ENCODE results near the gene MEF2A. TPM values are rescaled to one million over a fixed set of nuclear protein-coding genes. Genes with fewer than 3 reads are reported as not detected.

Gene MEF2A
- total RNA-seq, 3 donors from 2014 or later = 33.5 to 61.7 (median 34.7) TPM

DNA sequence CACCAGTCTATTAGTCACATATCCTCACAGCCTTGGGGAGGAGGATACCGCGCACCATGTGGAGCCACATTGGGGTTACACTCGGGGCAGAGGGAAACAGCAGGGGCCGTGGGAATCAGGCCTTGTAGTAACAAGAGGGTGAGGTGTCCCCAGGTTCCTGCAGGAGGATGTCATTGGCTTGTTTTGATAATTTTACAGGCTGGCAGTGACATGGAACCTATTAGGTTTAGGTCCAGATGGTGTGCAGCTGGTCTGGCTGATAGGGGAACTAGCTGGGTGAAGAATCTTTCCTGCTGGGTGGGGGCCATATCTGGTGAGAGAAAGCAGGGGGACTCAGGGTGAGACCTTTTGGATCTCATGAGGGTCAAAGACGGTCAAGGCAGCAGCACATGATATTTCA is 9.8 kb upstream of the MEF2A start:
- intact Hi-C loops (cut with DNase I, micrococcal nuclease) = no loop called here
- no peaks in the 10 kb centered on the region for H3K9me3 ChIP-seq

DNA sequence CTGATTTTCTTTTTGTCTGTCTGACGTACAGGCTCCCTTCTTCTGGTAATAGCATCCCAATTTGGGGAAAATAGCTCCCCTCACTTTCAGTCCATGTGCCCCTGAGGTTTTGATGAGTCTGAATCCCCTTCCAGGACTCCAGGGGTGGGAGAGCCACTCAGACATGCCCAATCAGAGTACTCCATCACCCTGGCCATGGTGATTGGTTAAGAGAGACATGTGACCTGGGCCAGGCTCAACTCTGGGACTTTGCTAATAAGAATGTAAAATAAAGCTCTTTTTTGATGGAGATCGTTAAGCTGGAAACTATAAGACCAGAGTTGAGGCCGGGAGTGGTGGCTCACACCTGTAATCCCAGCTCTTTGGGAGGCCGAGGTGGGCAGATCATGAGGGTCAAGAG is 9.2 kb upstream of the MEF2A start:
- intact Hi-C loops (cut with DNase I, micrococcal nuclease) = no loop called here
- TF ChIP-seq, protein P1, sequence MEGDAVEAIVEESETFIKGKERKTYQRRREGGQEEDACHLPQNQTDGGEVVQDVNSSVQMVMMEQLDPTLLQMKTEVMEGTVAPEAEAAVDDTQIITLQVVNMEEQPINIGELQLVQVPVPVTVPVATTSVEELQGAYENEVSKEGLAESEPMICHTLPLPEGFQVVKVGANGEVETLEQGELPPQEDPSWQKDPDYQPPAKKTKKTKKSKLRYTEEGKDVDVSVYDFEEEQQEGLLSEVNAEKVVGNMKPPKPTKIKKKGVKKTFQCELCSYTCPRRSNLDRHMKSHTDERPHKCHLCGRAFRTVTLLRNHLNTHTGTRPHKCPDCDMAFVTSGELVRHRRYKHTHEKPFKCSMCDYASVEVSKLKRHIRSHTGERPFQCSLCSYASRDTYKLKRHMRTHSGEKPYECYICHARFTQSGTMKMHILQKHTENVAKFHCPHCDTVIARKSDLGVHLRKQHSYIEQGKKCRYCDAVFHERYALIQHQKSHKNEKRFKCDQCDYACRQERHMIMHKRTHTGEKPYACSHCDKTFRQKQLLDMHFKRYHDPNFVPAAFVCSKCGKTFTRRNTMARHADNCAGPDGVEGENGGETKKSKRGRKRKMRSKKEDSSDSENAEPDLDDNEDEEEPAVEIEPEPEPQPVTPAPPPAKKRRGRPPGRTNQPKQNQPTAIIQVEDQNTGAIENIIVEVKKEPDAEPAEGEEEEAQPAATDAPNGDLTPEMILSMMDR (IDR thresholded peaks at IDR 0.05) = no peak
- ATAC-seq = no peak
- H3K9me3 ChIP-seq = no peaks in the 10 kb centered on the region
- H3K4me1 ChIP-seq (ENCODE audit: low read depth) = no peaks in the 10 kb centered on the region
- no peak overlapping the region for H3K4me3 ChIP-seq
- H3K36me3 ChIP-seq (ENCODE audit: low read depth) = no peaks in the 10 kb centered on the region
- no peak for DNase-seq

More for the DNA sequence above, 9.8 kb upstream of the MEF2A start:
- ATAC-seq (no peak), DNase-seq (no peak)
- Histone ChIP-seq H3K36me3 (ENCODE audit: low read depth) (no peaks in the 10 kb centered on the region), H3K4me1 (ENCODE audit: low read depth) (no peaks in the 10 kb centered on the region), H3K4me3 (no peak overlapping the region)
- TF ChIP-seq, protein P1 (IDR thresholded peaks at IDR 0.05) = no peak

DNA sequence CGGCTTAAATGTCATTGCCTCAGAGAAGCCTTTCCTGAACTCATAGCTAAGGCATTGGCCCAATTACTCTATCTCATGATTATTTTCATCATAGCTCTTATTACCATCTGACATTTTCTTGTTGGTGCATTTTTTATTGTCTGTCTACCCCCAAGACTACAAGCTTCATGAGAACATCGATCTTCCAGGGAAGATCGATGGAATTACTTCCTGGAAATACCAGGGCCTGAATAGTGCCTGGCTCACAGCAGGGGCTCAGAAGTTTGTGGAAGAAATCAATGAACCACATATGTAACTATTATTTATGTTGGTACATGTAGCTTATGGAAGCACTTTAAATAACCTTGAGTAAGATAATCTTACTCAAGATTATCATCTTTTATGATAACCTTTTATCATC is 7.7 kb upstream of the MEF2A start:
- Histone ChIP-seq H3K9me3 (no peaks in the 10 kb centered on the region), H3K4me3 (no peak overlapping the region), H3K4me1 (ENCODE audit: low read depth) (no peaks in the 10 kb centered on the region), H3K36me3 (ENCODE audit: low read depth) (no peaks in the 10 kb centered on the region)
- ATAC-seq (no peak), DNase-seq (no peak)
- TF ChIP-seq, protein P1 (IDR thresholded peaks at IDR 0.05) = no peak
- intact Hi-C loops (cut with DNase I, micrococcal nuclease) = no loop called here

DNA sequence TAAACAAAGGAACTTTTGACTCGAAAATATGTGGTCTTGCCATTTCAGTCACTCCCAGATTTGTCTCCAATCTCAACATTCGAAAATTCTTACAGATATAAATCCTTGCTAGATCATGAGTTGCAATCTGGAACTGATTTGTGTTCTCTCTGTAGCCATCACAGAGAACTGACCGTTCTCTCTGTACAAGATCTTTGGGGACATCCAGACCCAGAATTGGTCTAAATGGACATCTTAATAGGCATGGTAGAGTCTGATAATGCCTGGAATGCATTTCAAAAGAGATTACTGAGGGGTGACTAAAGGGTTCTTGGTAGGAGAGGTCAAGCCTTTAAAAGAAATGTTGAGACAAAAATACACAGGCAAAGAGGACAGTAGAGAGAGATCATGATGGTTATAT is 7.2 kb upstream of the MEF2A start:
- Histone ChIP-seq H3K36me3 (ENCODE audit: low read depth) (no peaks in the 10 kb centered on the region), H3K4me1 (ENCODE audit: low read depth) (no peaks in the 10 kb centered on the region), H3K4me3 (no peak overlapping the region), H3K9me3 (no peaks in the 10 kb centered on the region)
- ATAC-seq (no peak), DNase-seq (no peak)
- TF ChIP-seq, protein P1 (IDR thresholded peaks at IDR 0.05) = no peak
- intact Hi-C loops (cut with DNase I, micrococcal nuclease) = no loop called here

DNA sequence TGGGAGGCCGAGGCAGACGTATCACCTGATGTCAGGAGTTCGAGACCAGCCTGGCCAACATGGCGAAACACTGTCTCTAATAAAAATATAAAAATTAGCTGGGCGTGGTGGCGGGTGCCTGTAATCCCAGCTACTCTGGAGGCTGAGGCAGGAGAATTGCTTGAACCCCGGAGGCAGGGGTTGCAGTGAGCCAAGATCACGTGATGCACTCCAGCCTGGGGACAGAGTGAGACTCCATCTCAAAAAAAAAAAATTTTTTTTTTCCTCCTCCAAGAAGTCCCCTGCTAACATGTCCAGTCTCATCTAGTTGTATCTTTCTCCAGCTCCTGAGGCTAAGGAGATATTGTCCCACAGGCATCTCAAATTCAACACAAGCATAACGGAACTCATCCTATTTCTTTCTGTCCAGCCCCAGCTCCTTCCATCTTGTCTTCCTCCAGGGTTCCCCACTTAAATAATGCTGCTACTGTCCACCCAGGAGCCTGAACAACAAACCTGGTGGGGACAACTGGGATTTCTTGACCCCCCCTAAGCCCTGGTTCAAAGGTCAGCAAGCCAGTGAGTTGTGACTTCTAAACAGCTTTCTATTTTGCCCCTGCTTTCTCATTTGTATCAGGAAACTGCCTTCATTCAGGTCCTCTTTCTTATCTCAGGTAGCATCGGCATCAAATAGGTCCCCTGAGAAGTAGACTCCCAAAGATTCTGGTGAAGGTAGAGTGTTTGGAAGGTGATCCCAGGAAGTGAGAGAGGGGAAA is 4.1 kb upstream of the MEF2A start:
- Histone ChIP-seq H3K4me1 (ENCODE audit: low read depth) (peaks cover 5% of the 10 kb centered on the region), H3K36me3 (ENCODE audit: low read depth) (no peaks in the 10 kb centered on the region), H3K4me3 (no peak overlapping the region), H3K9me3 (no peaks in the 10 kb centered on the region)
- ATAC-seq (no peak), DNase-seq (no peak)
- TF ChIP-seq, protein P1 (IDR thresholded peaks at IDR 0.05) = no peak
- intact Hi-C loops (cut with DNase I, micrococcal nuclease) = no loop called here

Data from mucosa of descending colon (tissue), 3 donors.